ENCODE measurements around the gene USP17L20.
"Not testable (repeated sequence)": the region's sequence is repeated elsewhere in the genome, so short reads cannot be mapped to it uniquely, and the experiment has no call there.

Gene USP17L20

GRCh38 chr4:9257824-9258223 is at the start of gene USP17L20:
TSS of gene USP17L20 (plus strand) at chr4:9258124. CDS start at chr4:9258124, 0 bp downstream.
- not testable (repeated sequence) for H3K27me3 ChIP-seq (ENCODE audit: insufficient read depth, low read length); H3K79me2 ChIP-seq (ENCODE audit: control insufficient read depth, insufficient read depth, low read length, unreplicated experiment); H2AFZ ChIP-seq (ENCODE audit: low read length, unreplicated experiment); H3K36me3 ChIP-seq (ENCODE audit: insufficient read depth, low read length); H3K27ac ChIP-seq (ENCODE audit: low read depth, low read length); H3K4me1 ChIP-seq (ENCODE audit: control insufficient read depth, insufficient read depth, low read length, unreplicated experiment); H3K4me3 ChIP-seq (ENCODE audit: low read depth, low read length)

GRCh38 chr4:9210357-9210756 is 47.6 kb upstream of the USP17L20 start, which contains the start of gene USP17L10:
TSS of gene USP17L10 (plus strand) at chr4:9210657. CDS start at chr4:9210657, 0 bp downstream.
- H3K36me3 ChIP-seq (ENCODE audit: insufficient read depth, low read length); H3K27ac ChIP-seq (ENCODE audit: low read depth, low read length); H3K4me3 ChIP-seq (ENCODE audit: low read depth, low read length); H3K27me3 ChIP-seq (ENCODE audit: insufficient read depth, low read length); H3K4me1 ChIP-seq (ENCODE audit: control insufficient read depth, insufficient read depth, low read length, unreplicated experiment); H3K79me2 ChIP-seq (ENCODE audit: control insufficient read depth, insufficient read depth, low read length, unreplicated experiment); H2AFZ ChIP-seq (ENCODE audit: low read length, unreplicated experiment): not testable (repeated sequence)

GRCh38 chr4:9214701-9215100 is 43.2 kb upstream of the USP17L20 start:
- not testable (repeated sequence) for H3K27me3 ChIP-seq (ENCODE audit: insufficient read depth, low read length); H3K27ac ChIP-seq (ENCODE audit: low read depth, low read length); H3K79me2 ChIP-seq (ENCODE audit: control insufficient read depth, insufficient read depth, low read length, unreplicated experiment); H3K4me1 ChIP-seq (ENCODE audit: control insufficient read depth, insufficient read depth, low read length, unreplicated experiment); H3K36me3 ChIP-seq (ENCODE audit: insufficient read depth, low read length); H3K4me3 ChIP-seq (ENCODE audit: low read depth, low read length); H2AFZ ChIP-seq (ENCODE audit: low read length, unreplicated experiment)

GRCh38 chr4:9215105-9215504 is 42.8 kb upstream of the USP17L20 start, which contains the start of gene USP17L11:
TSS of gene USP17L11 (plus strand) at chr4:9215405. CDS start at chr4:9215405, 0 bp downstream.
- H3K4me1 ChIP-seq (ENCODE audit: control insufficient read depth, insufficient read depth, low read length, unreplicated experiment), result not testable (repeated sequence)

GRCh38 chr4:9219852-9220251 is 38.1 kb upstream of the USP17L20 start, which contains the start of gene USP17L12:
TSS of gene USP17L12 (plus strand) at chr4:9220152. CDS start at chr4:9220152, 0 bp downstream.
- H3K4me3 ChIP-seq (ENCODE audit: low read depth, low read length); H3K27ac ChIP-seq (ENCODE audit: low read depth, low read length); H2AFZ ChIP-seq (ENCODE audit: low read length, unreplicated experiment); H3K36me3 ChIP-seq (ENCODE audit: insufficient read depth, low read length); H3K27me3 ChIP-seq (ENCODE audit: insufficient read depth, low read length); H3K79me2 ChIP-seq (ENCODE audit: control insufficient read depth, insufficient read depth, low read length, unreplicated experiment); H3K4me1 ChIP-seq (ENCODE audit: control insufficient read depth, insufficient read depth, low read length, unreplicated experiment): not testable (repeated sequence)

More at GRCh38 chr4:9215105-9215504, 42.8 kb upstream of the USP17L20 start, which contains the start of gene USP17L11:
- not testable (repeated sequence) for H3K27me3 ChIP-seq (ENCODE audit: insufficient read depth, low read length); H3K4me3 ChIP-seq (ENCODE audit: low read depth, low read length); H3K79me2 ChIP-seq (ENCODE audit: control insufficient read depth, insufficient read depth, low read length, unreplicated experiment); H3K36me3 ChIP-seq (ENCODE audit: insufficient read depth, low read length); H3K27ac ChIP-seq (ENCODE audit: low read depth, low read length); H2AFZ ChIP-seq (ENCODE audit: low read length, unreplicated experiment)

- H3K4me1 ChIP-seq (ENCODE audit: control insufficient read depth, insufficient read depth, low read length, unreplicated experiment); H3K4me3 ChIP-seq (ENCODE audit: low read depth, low read length); H2AFZ ChIP-seq (ENCODE audit: low read length, unreplicated experiment); H3K79me2 ChIP-seq (ENCODE audit: control insufficient read depth, insufficient read depth, low read length, unreplicated experiment); H3K27ac ChIP-seq (ENCODE audit: low read depth, low read length); H3K36me3 ChIP-seq (ENCODE audit: insufficient read depth, low read length); H3K27me3 ChIP-seq (ENCODE audit: insufficient read depth, low read length): not testable (repeated sequence)
Observed at GRCh38 chr4:9224596-9224995, 33.3 kb upstream of the USP17L20 start, which contains the start of gene USP17L13. TSS of gene USP17L13 (plus strand) at chr4:9224896. CDS start at chr4:9224896, 0 bp downstream.

GRCh38 chr4:9230249-9230648 is 27.7 kb upstream of the USP17L20 start:
- H3K27me3 ChIP-seq (ENCODE audit: insufficient read depth, low read length); H3K27ac ChIP-seq (ENCODE audit: low read depth, low read length); H3K36me3 ChIP-seq (ENCODE audit: insufficient read depth, low read length); H3K79me2 ChIP-seq (ENCODE audit: control insufficient read depth, insufficient read depth, low read length, unreplicated experiment); H3K4me3 ChIP-seq (ENCODE audit: low read depth, low read length); H2AFZ ChIP-seq (ENCODE audit: low read length, unreplicated experiment); H3K4me1 ChIP-seq (ENCODE audit: control insufficient read depth, insufficient read depth, low read length, unreplicated experiment): not testable (repeated sequence)

- not testable (repeated sequence) for H3K4me1 ChIP-seq (ENCODE audit: control insufficient read depth, insufficient read depth, low read length, unreplicated experiment); H3K27ac ChIP-seq (ENCODE audit: low read depth, low read length); H2AFZ ChIP-seq (ENCODE audit: low read length, unreplicated experiment); H3K79me2 ChIP-seq (ENCODE audit: control insufficient read depth, insufficient read depth, low read length, unreplicated experiment); H3K36me3 ChIP-seq (ENCODE audit: insufficient read depth, low read length); H3K27me3 ChIP-seq (ENCODE audit: insufficient read depth, low read length); H3K4me3 ChIP-seq (ENCODE audit: low read depth, low read length)
Observed at GRCh38 chr4:9234085-9234484, 23.8 kb upstream of the USP17L20 start, which contains the start of gene USP17L15. TSS of gene USP17L15 (plus strand) at chr4:9234385. CDS start at chr4:9234385, 0 bp downstream.

GRCh38 chr4:9238461-9238860 is 19.5 kb upstream of the USP17L20 start:
- H3K27me3 ChIP-seq (ENCODE audit: insufficient read depth, low read length); H3K4me3 ChIP-seq (ENCODE audit: low read depth, low read length); H3K27ac ChIP-seq (ENCODE audit: low read depth, low read length); H2AFZ ChIP-seq (ENCODE audit: low read length, unreplicated experiment); H3K4me1 ChIP-seq (ENCODE audit: control insufficient read depth, insufficient read depth, low read length, unreplicated experiment); H3K79me2 ChIP-seq (ENCODE audit: control insufficient read depth, insufficient read depth, low read length, unreplicated experiment); H3K36me3 ChIP-seq (ENCODE audit: insufficient read depth, low read length): not testable (repeated sequence)

- not testable (repeated sequence) for H3K4me1 ChIP-seq (ENCODE audit: control insufficient read depth, insufficient read depth, low read length, unreplicated experiment); H3K27me3 ChIP-seq (ENCODE audit: insufficient read depth, low read length)
Observed at GRCh38 chr4:9243579-9243978, 14.3 kb upstream of the USP17L20 start, which contains the start of gene USP17L17. TSS of gene USP17L17 (plus strand) at chr4:9243879. CDS start at chr4:9243879, 0 bp downstream.

GRCh38 chr4:9247953-9248680 is 9.8 kb upstream of the USP17L20 start, which contains the start of gene USP17L18:
TSS of gene USP17L18 (plus strand) at chr4:9248630. CDS start at chr4:9248630, 0 bp downstream.
- H3K27me3 ChIP-seq (ENCODE audit: insufficient read depth, low read length); H3K79me2 ChIP-seq (ENCODE audit: control insufficient read depth, insufficient read depth, low read length, unreplicated experiment); H3K27ac ChIP-seq (ENCODE audit: low read depth, low read length); H3K36me3 ChIP-seq (ENCODE audit: insufficient read depth, low read length); H3K4me1 ChIP-seq (ENCODE audit: control insufficient read depth, insufficient read depth, low read length, unreplicated experiment); H2AFZ ChIP-seq (ENCODE audit: low read length, unreplicated experiment); H3K4me3 ChIP-seq (ENCODE audit: low read depth, low read length): not testable (repeated sequence)

More at GRCh38 chr4:9243579-9243978, 14.3 kb upstream of the USP17L20 start, which contains the start of gene USP17L17:
- not testable (repeated sequence) for H3K27ac ChIP-seq (ENCODE audit: low read depth, low read length); H3K36me3 ChIP-seq (ENCODE audit: insufficient read depth, low read length); H2AFZ ChIP-seq (ENCODE audit: low read length, unreplicated experiment); H3K4me3 ChIP-seq (ENCODE audit: low read depth, low read length); H3K79me2 ChIP-seq (ENCODE audit: control insufficient read depth, insufficient read depth, low read length, unreplicated experiment)
